GM12878 (cell line): ENCODE data around the gene LYRM4.

Source experiments
- CTCF ChIP-seq, 3 experiments: IDR thresholded peaks in 2 of 3; conservative IDR thresholded peaks in 1 of 3; 2 replicates each; pipeline ENCODE4 v1.5.1; 2011; ENCODE audit warnings: low read depth in 3 of 3, low read length in 3 of 3, mild to moderate bottlenecking in 3 of 3, control low read depth in 2 of 3, moderate library complexity in 2 of 3, inconsistent platforms in 1 of 3, mixed read lengths in 1 of 3; ENCODE audit not compliant: control insufficient read depth in 2 of 3, insufficient read depth in 1 of 3; ENCODE audit errors: extremely low read depth in 1 of 3
- FOXM1 ChIP-seq: IDR thresholded peaks from 2 replicates; pipeline ENCODE4 v1.6.1; 2012; ENCODE audit warnings: low read depth, mild to moderate bottlenecking, inconsistent platforms, low read length, moderate library complexity
- JUNB ChIP-seq: IDR thresholded peaks from 2 replicates; pipeline ENCODE4 v1.6.1; 2016; ENCODE audit warnings: antibody characterized with exemption, mild to moderate bottlenecking
- USF1 ChIP-seq: IDR thresholded peaks from 2 replicates; pipeline ENCODE4 v1.6.1; 2011; ENCODE audit warnings: borderline replicate concordance, low read depth, mild to moderate bottlenecking, moderate library complexity, mixed read lengths, low read length; ENCODE audit not compliant: insufficient read depth; ENCODE audit errors: extremely low read length

- no peak for TF ChIP-seq JUNB
- no peak for TF ChIP-seq USF1
- TF ChIP-seq CTCF (IDR thresholded peaks at IDR 0.05 in 2 of 3, conservative IDR thresholded peaks at IDR 0.05 in 1 of 3; ENCODE audit: control insufficient read depth in 2 of 3, extremely low read depth in 1 of 3, insufficient read depth in 1 of 3, low read depth in 3 of 3, low read length in 3 of 3) = no peak
- no peak for TF ChIP-seq FOXM1
Observed at GRCh38 chr6:5130135-5130866, 130.4 kb downstream of the LYRM4 start.
